ENCODE measurements around the gene RAB37. TPM values are rescaled to one million over a fixed set of nuclear protein-coding genes. Genes with fewer than 3 reads are reported as not detected.

Gene RAB37
- polyA plus RNA-seq, 6 donors from 2014 or later: 49.2 to 85.5 (median 56.4) TPM

GRCh38 chr17:74711058-74711824 lies 25.8 kb upstream of the RAB37 start:
- H3K27ac Mint-ChIP-seq: no peak overlapping the region
- H3K36me3 Mint-ChIP-seq: no peaks in the 10 kb centered on the region
- H3K9me3 Mint-ChIP-seq: no peaks in the 10 kb centered on the region
- H3K27me3 Mint-ChIP-seq: peaks cover 0 to 2% (median under 1%) of the 10 kb centered on the region in 3 donors
- H3K4me3 Mint-ChIP-seq: no peak overlapping the region
- no peak for DNase-seq
- ATAC-seq (ENCODE audit: low read depth in 2 of 2): no peak
- peaks cover 19 to 28% (median 21%) of the 10 kb centered on the region in 3 donors for H3K4me1 Mint-ChIP-seq

GRCh38 chr17:74712301-74712700 lies 24.8 kb upstream of the RAB37 start:
- Mint-ChIP-seq H3K4me1 (peaks cover 19 to 28% (median 21%) of the 10 kb centered on the region in 3 donors), H3K9me3 (no peaks in the 10 kb centered on the region), H3K27ac (peak overlapping the region; percentile 2 to 95 (median 81)), H3K36me3 (no peaks in the 10 kb centered on the region), H3K27me3 (peaks cover 0 to 8% (median 5%) of the 10 kb centered on the region in 3 donors), H3K4me3 (peak overlapping the region in 3 of 8 donors; percentile 33 to 53 (median 50))
- DNase-seq (no peak), ATAC-seq (ENCODE audit: low read depth in 2 of 2) (no peak)

GRCh38 chr17:74712756-74713155 lies 24.3 kb upstream of the RAB37 start, which contains the start of gene CD300LF:
Gene CD300LF, minus strand, starts transcription at chr17:74712923. Its CDS starts 57 bp downstream, at chr17:74712866.
- DNase-seq (peak; percentile 46), ATAC-seq (ENCODE audit: low read depth in 2 of 2) (peak; percentile 86 to 91)
- no peaks in the 10 kb centered on the region for H3K36me3 Mint-ChIP-seq
- peak within 1 kb of the TSS; percentile 64 to 95 (median 84) for H3K27ac Mint-ChIP-seq
- H3K9me3 Mint-ChIP-seq: no peaks in the 10 kb centered on the region
- peaks cover 0 to 8% (median 5%) of the 10 kb centered on the region in 3 donors for H3K27me3 Mint-ChIP-seq
- H3K4me1 Mint-ChIP-seq: peaks cover 19 to 28% (median 21%) of the 10 kb centered on the region in 3 donors
- H3K4me3 Mint-ChIP-seq: peak within 1 kb of the TSS in 7 of 8 donors; percentile 17 to 86 (median 53)

GRCh38 chr17:74713171-74713755 lies 23.8 kb upstream of the RAB37 start:
- ATAC-seq (ENCODE audit: low read depth in 2 of 2): peak; percentile 66 to 67
- no peaks in the 10 kb centered on the region for H3K9me3 Mint-ChIP-seq
- DNase-seq: no peak
- peaks cover 19 to 28% (median 21%) of the 10 kb centered on the region in 3 donors for H3K4me1 Mint-ChIP-seq
- no peaks in the 10 kb centered on the region for H3K36me3 Mint-ChIP-seq
- peak overlapping the region in 6 of 8 donors; percentile 7 to 86 (median 54) for H3K4me3 Mint-ChIP-seq
- H3K27ac Mint-ChIP-seq: peak overlapping the region; percentile 61 to 95 (median 76)
- H3K27me3 Mint-ChIP-seq: peaks cover 0 to 8% (median 5%) of the 10 kb centered on the region in 3 donors

GRCh38 chr17:74715144-74715543 lies 21.9 kb upstream of the RAB37 start:
- Mint-ChIP-seq H3K27ac (peak overlapping the region in 1 of 6 donors; percentile 56), H3K9me3 (no peaks in the 10 kb centered on the region), H3K4me3 (no peak overlapping the region), H3K36me3 (no peaks in the 10 kb centered on the region), H3K27me3 (peaks cover 0 to 8% (median 5%) of the 10 kb centered on the region in 3 donors), H3K4me1 (peaks cover 19 to 28% (median 21%) of the 10 kb centered on the region in 3 donors)
- no peak for DNase-seq
- ATAC-seq (ENCODE audit: low read depth in 2 of 2): no peak

GRCh38 chr17:74720506-74720905 lies 16.6 kb upstream of the RAB37 start:
- Mint-ChIP-seq H3K27ac (no peak overlapping the region), H3K4me1 (no peaks in the 10 kb centered on the region), H3K9me3 (no peaks in the 10 kb centered on the region), H3K36me3 (no peaks in the 10 kb centered on the region), H3K4me3 (no peak overlapping the region), H3K27me3 (peaks cover 0 to 19% (median 10%) of the 10 kb centered on the region in 3 donors)
- no peak for DNase-seq
- no peak for ATAC-seq (ENCODE audit: low read depth in 2 of 2)

GRCh38 chr17:74722782-74723181 lies 14.3 kb upstream of the RAB37 start:
- Mint-ChIP-seq H3K27ac (no peak overlapping the region), H3K9me3 (no peaks in the 10 kb centered on the region), H3K36me3 (no peaks in the 10 kb centered on the region)

GRCh38 chr17:74723891-74724290 lies 13.2 kb upstream of the RAB37 start:
- ATAC-seq (ENCODE audit: low read depth in 2 of 2) (no peak), DNase-seq (no peak)
- H3K9me3 Mint-ChIP-seq: no peaks in the 10 kb centered on the region
- no peak overlapping the region for H3K27ac Mint-ChIP-seq
- no peak overlapping the region for H3K4me3 Mint-ChIP-seq
- peaks cover 0 to 11% (median 5%) of the 10 kb centered on the region in 3 donors for H3K27me3 Mint-ChIP-seq
- no peaks in the 10 kb centered on the region for H3K36me3 Mint-ChIP-seq
- peaks cover 0 to 7% (median 0%) of the 10 kb centered on the region in 3 donors for H3K4me1 Mint-ChIP-seq

More at GRCh38 chr17:74722782-74723181, 14.3 kb upstream of the RAB37 start:
- peaks cover 0 to 7% (median 0%) of the 10 kb centered on the region in 3 donors for H3K4me1 Mint-ChIP-seq
- peaks cover 0 to 11% (median 5%) of the 10 kb centered on the region in 3 donors for H3K27me3 Mint-ChIP-seq
- DNase-seq (no peak), ATAC-seq (ENCODE audit: low read depth in 2 of 2) (no peak)
- H3K4me3 Mint-ChIP-seq: no peak overlapping the region

GRCh38 chr17:74725111-74725510 lies 11.9 kb upstream of the RAB37 start:
- no peak for ATAC-seq (ENCODE audit: low read depth in 2 of 2)
- no peaks in the 10 kb centered on the region for H3K36me3 Mint-ChIP-seq
- no peak overlapping the region for H3K27ac Mint-ChIP-seq
- H3K4me1 Mint-ChIP-seq: peaks cover 0 to 7% (median 0%) of the 10 kb centered on the region in 3 donors
- H3K9me3 Mint-ChIP-seq: no peaks in the 10 kb centered on the region
- H3K27me3 Mint-ChIP-seq: peaks cover 0 to 11% (median 5%) of the 10 kb centered on the region in 3 donors
- no peak for DNase-seq
- no peak overlapping the region for H3K4me3 Mint-ChIP-seq

GRCh38 chr17:74728033-74728701 lies 8.9 kb upstream of the RAB37 start:
- Mint-ChIP-seq H3K9me3 (no peaks in the 10 kb centered on the region), H3K36me3 (no peaks in the 10 kb centered on the region), H3K27me3 (no peaks in the 10 kb centered on the region), H3K27ac (no peak overlapping the region), H3K4me3 (no peak overlapping the region), H3K4me1 (peaks cover 0 to 14% (median 0%) of the 10 kb centered on the region in 3 donors)
- ATAC-seq (ENCODE audit: low read depth in 2 of 2): no peak
- no peak for DNase-seq

GRCh38 chr17:74728702-74729075 lies 8.4 kb upstream of the RAB37 start:
- Mint-ChIP-seq H3K27me3 (no peaks in the 10 kb centered on the region), H3K36me3 (no peaks in the 10 kb centered on the region)
- ATAC-seq (ENCODE audit: low read depth in 2 of 2): no peak

GRCh38 chr17:74729368-74729767 lies 7.7 kb upstream of the RAB37 start:
- ATAC-seq (ENCODE audit: low read depth in 2 of 2) (no peak), DNase-seq (no peak)
- no peak overlapping the region for H3K27ac Mint-ChIP-seq
- no peak overlapping the region for H3K4me3 Mint-ChIP-seq
- H3K36me3 Mint-ChIP-seq: no peaks in the 10 kb centered on the region
- no peaks in the 10 kb centered on the region for H3K27me3 Mint-ChIP-seq
- no peaks in the 10 kb centered on the region for H3K9me3 Mint-ChIP-seq
- H3K4me1 Mint-ChIP-seq: peaks cover 0 to 14% (median 0%) of the 10 kb centered on the region in 3 donors

More at GRCh38 chr17:74728702-74729075, 8.4 kb upstream of the RAB37 start:
- DNase-seq: no peak
- H3K27ac Mint-ChIP-seq: no peak overlapping the region
- H3K4me1 Mint-ChIP-seq: peaks cover 0 to 14% (median 0%) of the 10 kb centered on the region in 3 donors
- no peaks in the 10 kb centered on the region for H3K9me3 Mint-ChIP-seq
- no peak overlapping the region for H3K4me3 Mint-ChIP-seq

GRCh38 chr17:74729866-74730265 lies 7.2 kb upstream of the RAB37 start:
- ATAC-seq (ENCODE audit: low read depth in 2 of 2): no peak
- Mint-ChIP-seq H3K27me3 (no peaks in the 10 kb centered on the region), H3K27ac (no peak overlapping the region), H3K4me3 (no peak overlapping the region), H3K9me3 (no peaks in the 10 kb centered on the region), H3K4me1 (peaks cover 0 to 16% (median 4%) of the 10 kb centered on the region in 3 donors), H3K36me3 (no peaks in the 10 kb centered on the region)
- no peak for DNase-seq

All from naive B cell (primary cell).